T-helper 1 cell treated with Interleukin-12 subunit alpha and Interleukin-12 subunit beta and Interleukin-4 antibody, amounts not matched to agents 30 ng/mL and 1 ng/mL, for 36 hours (primary cell): ENCODE data around the gene FASN. TPM values are rescaled to one million over a fixed set of nuclear protein-coding genes. Genes with fewer than 3 reads are reported as not detected.

ENCODE experiments used
- intact Hi-C: fragments of 100-400 bp; cut with micrococcal nuclease; formaldehyde crosslinking; loops from one replicate; pipeline ENCODE4 v1.15.1; 2024
- total RNA-seq: library from RNA; stranded (reverse); gene quantifications from 2 replicates; pipeline ENCODE4 v1.2.3, GENCODE V29; 2022

The FASN gene
- total RNA-seq, 1 donor from 2014 or later, result 185 TPM

DNA sequence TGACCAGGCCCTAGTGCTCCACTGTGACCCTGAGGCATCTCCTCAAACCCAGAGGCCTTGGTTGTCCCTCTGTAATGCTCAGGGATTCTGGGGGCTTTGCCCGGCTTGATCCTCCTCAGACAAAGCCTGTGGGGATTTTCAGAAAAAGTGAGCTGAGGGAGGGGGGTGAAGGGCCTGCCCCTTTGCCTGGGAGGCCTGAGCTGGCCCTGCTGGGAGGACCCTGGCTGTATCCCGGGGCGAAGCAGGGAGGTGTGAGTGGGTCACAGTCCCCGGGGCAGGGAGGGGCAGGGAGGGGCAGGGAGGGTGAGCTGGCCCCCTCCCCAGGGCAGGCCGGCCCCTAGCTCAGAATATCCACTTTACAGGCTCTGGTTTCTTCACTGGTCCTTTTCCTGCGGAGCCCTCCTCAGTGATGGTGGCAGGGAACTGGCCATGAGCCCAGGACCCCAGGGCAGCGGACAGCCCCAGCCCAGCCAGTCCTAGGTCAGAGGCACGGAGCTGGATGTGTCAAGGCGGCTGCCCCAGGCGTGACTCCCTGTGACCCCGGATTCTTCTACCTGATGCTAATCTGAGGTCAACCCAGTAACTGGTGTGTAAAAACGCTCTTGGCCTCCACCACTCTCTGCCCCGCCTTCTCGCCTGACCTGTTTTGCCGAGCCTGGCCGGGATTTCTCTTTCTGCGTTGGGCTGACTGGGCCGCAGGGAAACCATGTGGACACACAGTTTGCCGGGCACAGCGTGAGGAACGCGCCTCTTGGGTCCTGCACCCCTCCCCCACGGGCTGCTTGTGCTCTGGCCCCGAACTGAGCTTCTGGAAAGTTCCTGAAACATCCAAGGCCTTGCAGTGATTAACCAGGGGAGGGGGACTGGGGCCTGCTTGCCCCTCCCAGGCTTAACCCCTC lies 5.8 kb upstream of the FASN start:
- intact Hi-C loops, result no loop called here

DNA sequence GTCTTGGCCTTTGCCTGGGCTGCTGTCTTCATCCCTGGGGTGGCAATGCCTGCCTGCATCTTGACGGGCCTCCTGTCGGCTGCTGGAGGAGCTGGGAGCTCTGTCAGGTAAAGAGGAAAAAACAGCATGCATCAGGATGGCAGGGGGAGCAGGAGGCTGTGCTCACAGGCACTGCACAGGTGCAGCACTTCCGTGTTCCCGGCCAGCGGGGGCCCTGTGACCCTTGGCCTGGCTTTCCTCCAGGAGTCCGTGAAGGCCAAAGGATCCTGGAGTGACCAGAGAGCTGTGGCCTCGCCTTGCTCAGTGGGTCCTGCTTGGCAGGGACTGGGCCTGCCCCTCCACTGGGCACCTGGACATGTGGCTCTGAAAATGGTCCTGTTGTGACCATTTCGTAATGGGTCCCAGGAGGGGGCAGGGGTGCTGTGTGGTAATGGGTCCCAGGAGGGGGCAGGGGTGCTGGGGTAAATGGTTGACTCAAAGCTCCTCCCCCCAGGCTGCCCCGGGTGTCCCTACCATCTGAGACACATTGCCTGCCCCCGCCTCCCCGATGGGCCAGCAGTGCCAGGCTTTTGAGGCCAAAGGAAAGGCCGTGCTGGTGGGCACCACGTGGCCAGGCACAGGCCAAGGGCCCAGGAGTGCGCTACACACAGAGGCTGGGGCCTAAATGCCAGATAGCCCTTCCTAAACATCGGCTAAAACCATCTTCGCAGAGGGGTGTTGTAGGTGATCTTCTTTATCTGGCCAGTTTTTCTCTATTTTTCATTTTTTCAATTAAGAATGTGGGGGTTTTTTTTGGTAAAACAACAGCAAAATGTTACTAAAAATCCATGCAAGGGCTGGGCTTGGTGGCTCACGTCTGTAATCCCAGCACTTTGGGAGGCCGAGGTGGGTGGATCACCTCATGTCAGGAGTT lies 4.0 kb upstream of the FASN start:
- intact Hi-C loops, result no loop called here

DNA sequence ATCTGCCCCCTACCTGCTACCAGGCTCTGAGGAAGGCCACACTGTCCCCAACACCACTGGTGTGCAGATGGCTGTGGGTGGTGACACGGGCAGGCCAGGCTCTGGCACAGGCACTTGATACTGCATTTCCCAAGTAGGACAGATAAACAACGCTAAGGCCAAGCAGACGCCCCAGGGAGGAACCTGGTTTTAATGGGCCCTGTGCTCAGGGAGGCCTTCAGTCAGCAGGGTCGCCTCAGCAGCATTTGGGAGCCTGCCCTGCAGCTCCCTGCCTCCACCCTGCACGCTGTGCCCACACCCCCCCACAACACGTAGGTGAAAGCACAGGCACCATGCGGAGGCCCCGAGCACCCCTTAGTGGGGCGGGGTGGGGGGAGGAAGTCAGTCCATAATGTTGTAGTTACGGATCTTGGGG lies 3.3 kb upstream of the FASN start:
- intact Hi-C loops, result no loop called here

- intact Hi-C loops, result no loop called here
These were observed 2.7 kb upstream of the FASN start for GRCh38 chr17:82100502-82101298.

- intact Hi-C loops, result loop anchor here (1.0 to 5.0 kb wide), 10 partner anchors 7 to 239 kb away; partner anchors contain the start of genes ASPSCR1, DCXR, DUS1L and GPS1
These were observed 1.1 kb upstream of the FASN start for GRCh38 chr17:82098939-82099763.

GRCh38 chr17:82097919-82098168 lies 192 bp downstream of the FASN start:
- intact Hi-C loops, result loop anchor here (1.0 to 5.0 kb wide), 10 partner anchors 8 to 238 kb away; partner anchors contain the start of genes ASPSCR1, DCXR, DUS1L and GPS1

- intact Hi-C loops, result loop anchor here (5.0 kb wide), 1 partner anchor 45 kb away; the partner anchor contains the start of genes GPS1 and RFNG
These were observed 685 bp downstream of the FASN start for GRCh38 chr17:82097184-82097918.

DNA sequence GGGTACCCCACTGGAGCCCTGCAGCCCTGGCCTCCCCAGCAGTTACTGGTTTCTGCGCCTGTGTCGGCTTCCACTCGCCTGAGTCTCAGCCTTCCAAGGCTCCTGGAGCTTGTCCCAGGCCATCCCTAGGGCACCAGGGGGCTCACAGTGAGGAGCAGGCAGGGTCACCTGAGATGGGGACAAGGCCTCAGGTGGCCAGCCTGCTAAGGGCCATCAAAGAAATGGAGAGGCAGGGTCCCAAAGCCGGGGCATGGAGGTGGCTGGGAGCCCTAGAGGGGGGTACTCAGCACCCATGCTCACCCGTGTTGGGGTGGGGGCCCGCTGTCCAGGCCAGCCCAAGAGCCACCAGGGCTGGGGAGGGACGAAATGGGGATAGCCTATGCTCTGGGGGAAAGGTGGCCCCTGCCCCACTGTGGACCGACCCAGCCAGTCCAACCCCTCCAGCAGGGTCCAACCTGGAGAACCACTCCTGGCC lies 1.3 kb downstream of the FASN start:
- intact Hi-C loops, result loop anchor here (5.0 kb wide), 1 partner anchor 44 kb away; the partner anchor contains the start of genes GPS1 and RFNG

- intact Hi-C loops, result loop anchor here (5.0 kb wide), 1 partner anchor 44 kb away; the partner anchor contains the start of genes GPS1 and RFNG
These were observed 2.0 kb downstream of the FASN start for GRCh38 chr17:82095777-82096708.

- intact Hi-C loops, result loop anchor here (5.0 kb wide), 1 partner anchor 43 kb away; the partner anchor contains the start of genes GPS1 and RFNG
These were observed 2.9 kb downstream of the FASN start for GRCh38 chr17:82094931-82095776.

DNA sequence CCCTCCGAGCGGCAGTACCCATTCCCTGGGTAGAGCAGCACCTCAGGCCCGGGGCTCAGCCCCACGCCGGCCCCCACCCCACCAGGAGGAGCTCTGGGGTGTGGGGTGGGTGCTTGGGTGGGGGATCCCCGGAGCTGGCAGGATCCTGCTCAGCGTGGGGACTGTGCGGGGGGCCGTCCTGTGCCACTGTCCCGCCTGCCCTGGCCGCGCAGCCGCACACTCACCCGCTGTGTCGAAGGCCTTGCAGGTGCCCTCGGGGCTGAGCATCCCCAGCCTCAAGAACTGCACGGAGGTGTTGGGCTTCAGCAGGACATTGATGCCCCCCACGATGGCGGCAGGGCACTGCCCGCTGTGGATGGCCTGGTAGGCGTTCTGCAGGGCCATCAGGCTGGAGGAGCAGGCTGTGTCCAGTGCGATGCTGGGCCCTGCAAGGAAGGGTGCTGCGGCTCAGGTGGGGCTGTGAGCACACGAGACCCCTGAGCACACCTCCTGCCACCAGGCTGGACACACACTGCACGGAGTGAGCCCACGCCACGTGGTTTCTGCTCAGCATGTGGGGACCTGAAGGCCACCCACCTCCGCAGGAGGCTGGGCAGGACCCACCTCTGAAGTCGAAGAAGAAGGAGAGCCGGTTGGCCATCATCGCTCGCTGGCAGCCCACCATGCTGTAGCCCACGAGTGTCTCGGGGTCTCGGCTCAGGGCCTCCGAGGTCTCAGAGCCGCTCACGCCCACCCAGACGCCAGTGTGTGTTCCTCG lies 4.9 kb downstream of the FASN start:
- intact Hi-C loops, result no loop called here

- intact Hi-C loops, result no loop called here
These were observed 5.4 kb downstream of the FASN start for GRCh38 chr17:82092628-82092994.

- intact Hi-C loops, result no loop called here
These were observed 5.9 kb downstream of the FASN start for GRCh38 chr17:82092094-82092586.

GRCh38 chr17:82091264-82092066 lies 6.6 kb downstream of the FASN start:
- intact Hi-C loops, result no loop called here

DNA sequence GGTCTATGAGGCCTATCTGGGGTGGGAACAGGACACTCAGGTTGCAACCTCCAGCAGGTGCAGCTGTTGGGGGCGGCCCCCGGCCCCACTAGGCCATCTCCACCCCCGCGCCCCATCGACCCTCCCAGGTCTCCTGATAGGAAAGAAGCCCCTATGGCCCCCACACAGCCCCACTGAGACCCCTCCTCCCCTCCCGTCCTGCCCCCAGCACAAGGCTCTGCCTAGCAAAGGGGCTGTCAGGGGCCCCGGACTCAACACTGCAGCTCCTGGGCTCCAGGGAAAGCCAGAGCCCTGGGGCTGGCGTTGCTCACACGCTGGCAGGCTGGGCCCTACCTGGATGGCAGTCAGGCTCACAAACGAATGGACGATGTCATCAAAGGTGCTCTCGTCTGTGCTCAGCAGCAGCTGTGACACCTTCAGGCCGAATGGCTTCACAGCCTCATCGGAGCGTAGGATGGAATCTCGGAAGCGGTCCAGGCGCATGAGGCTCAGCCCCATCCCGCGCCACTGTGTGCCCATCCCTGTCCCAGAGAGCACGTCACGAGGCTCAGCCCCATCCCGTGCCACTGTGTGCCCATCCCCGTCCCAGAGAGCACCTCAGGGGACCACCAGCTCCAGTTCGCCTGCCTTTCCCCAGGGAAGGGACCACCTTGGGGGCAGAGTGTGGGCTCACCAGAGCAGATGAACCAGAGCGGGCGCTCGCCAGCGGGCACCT lies 7.3 kb downstream of the FASN start:
- intact Hi-C loops, result no loop called here
